Endodermal cell (in vitro differentiated cells): ENCODE results near the gene LGALS4. TPM values are rescaled to one million over a fixed set of nuclear protein-coding genes. Genes with fewer than 3 reads are reported as not detected.
"Not testable (repeated sequence)": the region's sequence is repeated elsewhere in the genome, so short reads cannot be mapped to it uniquely, and the experiment has no call there.

Experiments used
- DNase-seq: peaks from one replicate; pipeline ENCODE4 v3.0.0-alpha.2; 2017
- H3K27ac ChIP-seq: 2 replicates; pipeline ENCODE4 v1.5.1; 2013; ENCODE audit warnings: mild to moderate bottlenecking, low read depth, low read length, moderate library complexity
- H3K27me3 ChIP-seq: 2 replicates; pipeline ENCODE4 v1.6.1; 2013; ENCODE audit warnings: mild to moderate bottlenecking, low read length, moderate library complexity; ENCODE audit not compliant: insufficient read depth, control insufficient read depth, poor library complexity, severe bottlenecking
- H3K36me3 ChIP-seq: 2 replicates; pipeline ENCODE4 v1.7.0; 2013; ENCODE audit warnings: mild to moderate bottlenecking, low read length, moderate library complexity; ENCODE audit not compliant: control insufficient read depth, insufficient read depth
- H3K4me1 ChIP-seq: one replicate; pipeline ENCODE4 v1.7.0; 2013; ENCODE audit warnings: low read length; ENCODE audit not compliant: control insufficient read depth, insufficient read depth
- H3K4me3 ChIP-seq: 2 replicates; pipeline ENCODE4 v1.5.1; 2013; ENCODE audit warnings: mild to moderate bottlenecking, low read length, moderate library complexity
- H3K9ac ChIP-seq: 2 replicates; pipeline ENCODE4 v1.6.1; 2013; ENCODE audit warnings: mild to moderate bottlenecking, low read length, moderate library complexity; ENCODE audit not compliant: poor library complexity, severe bottlenecking; ENCODE audit errors: extremely low read depth
- H3K9me3 ChIP-seq: 2 replicates; pipeline ENCODE4 v1.6.1; 2013; ENCODE audit warnings: mild to moderate bottlenecking, low read length, moderate library complexity; ENCODE audit not compliant: control insufficient read depth
- H3K27ac Mint-ChIP-seq: 2 replicates; pipeline ENCODE4 v1.8.0; 2020; ENCODE audit warnings: mixed read lengths
- H3K27me3 Mint-ChIP-seq: 2 replicates; pipeline ENCODE4 v1.8.0; 2021; ENCODE audit warnings: mild to moderate bottlenecking, mixed read lengths; ENCODE audit not compliant: insufficient read depth
- H3K36me3 Mint-ChIP-seq: 2 replicates; pipeline ENCODE4 v1.8.0; 2020; ENCODE audit warnings: low read depth, mixed read lengths
- H3K4me1 Mint-ChIP-seq: 2 replicates; pipeline ENCODE4 v1.8.0; 2020; ENCODE audit warnings: mixed read lengths
- H3K4me3 Mint-ChIP-seq: 2 replicates; pipeline ENCODE4 v1.8.0; 2020; ENCODE audit warnings: mild to moderate bottlenecking, moderate library complexity, mixed read lengths
- H3K9me3 Mint-ChIP-seq: 2 replicates; pipeline ENCODE4 v1.8.0; 2020; ENCODE audit warnings: mild to moderate bottlenecking, mixed read lengths
- WGBS, 2 experiments: methylation state at CpG; one replicate each; pipeline versions ENCODE4 v1.1.5 to v1.1.7; 2013; ENCODE audit warnings: missing lambda C conversion rate in 2 of 2, mixed read lengths in 1 of 2; ENCODE audit not compliant: insufficient coverage in 1 of 2, insufficient read length in 1 of 2; 5-methylcytosine and 5-hydroxymethylcytosine counted together
- total RNA-seq, 2 donors: library from RNA; stranded (reverse); fragmentation: NEBNext Ultra II Directional in 1 of 2; extraction: Animal tissue kit (Norgen Biotek cat#: 25700) in 1 of 2; gene quantifications; 2 replicates in 1 of 2; 3 replicates in 1 of 2; pipeline ENCODE4 v1.2.1, GENCODE V29; 2021
- TF ChIP-seq, protein P1 (sequence below): fragments of 200-600 bp; sonication (generic); conservative IDR thresholded peaks from 2 replicates; pipeline ENCODE4 v1.5.0; 2021; ENCODE audit warnings: antibody characterized with exemption, mild to moderate bottlenecking

The LGALS4 gene
- total RNA-seq, 2 donors from 2014 or later, result 0.49 to 0.84 TPM

GRCh38 chr19:38826856-38827551 is 14.3 kb upstream of the LGALS4 start:
- H3K4me1 Mint-ChIP-seq, result peaks cover 29% of the 10 kb centered on the region
- no peak overlapping the region for H3K27ac Mint-ChIP-seq
- Histone ChIP-seq H3K36me3 (peaks cover 22% of the 10 kb centered on the region), H3K27me3 (no peaks in the 10 kb centered on the region), H3K4me3 (no peak overlapping the region), H3K27ac (no peak overlapping the region), H3K9me3 (peaks cover 5% of the 10 kb centered on the region), H3K4me1 (no peaks in the 10 kb centered on the region), H3K9ac (no peak overlapping the region)
- H3K4me3 Mint-ChIP-seq, result no peak overlapping the region
- WGBS, 2 experiments, result 79 to 80% methylated on average over 6 of the region's 6 CpGs
- peaks cover 47% of the 10 kb centered on the region for H3K36me3 Mint-ChIP-seq
- H3K27me3 Mint-ChIP-seq, result no peaks in the 10 kb centered on the region
- peaks cover 13% of the 10 kb centered on the region for H3K9me3 Mint-ChIP-seq
- TF ChIP-seq, protein P1, sequence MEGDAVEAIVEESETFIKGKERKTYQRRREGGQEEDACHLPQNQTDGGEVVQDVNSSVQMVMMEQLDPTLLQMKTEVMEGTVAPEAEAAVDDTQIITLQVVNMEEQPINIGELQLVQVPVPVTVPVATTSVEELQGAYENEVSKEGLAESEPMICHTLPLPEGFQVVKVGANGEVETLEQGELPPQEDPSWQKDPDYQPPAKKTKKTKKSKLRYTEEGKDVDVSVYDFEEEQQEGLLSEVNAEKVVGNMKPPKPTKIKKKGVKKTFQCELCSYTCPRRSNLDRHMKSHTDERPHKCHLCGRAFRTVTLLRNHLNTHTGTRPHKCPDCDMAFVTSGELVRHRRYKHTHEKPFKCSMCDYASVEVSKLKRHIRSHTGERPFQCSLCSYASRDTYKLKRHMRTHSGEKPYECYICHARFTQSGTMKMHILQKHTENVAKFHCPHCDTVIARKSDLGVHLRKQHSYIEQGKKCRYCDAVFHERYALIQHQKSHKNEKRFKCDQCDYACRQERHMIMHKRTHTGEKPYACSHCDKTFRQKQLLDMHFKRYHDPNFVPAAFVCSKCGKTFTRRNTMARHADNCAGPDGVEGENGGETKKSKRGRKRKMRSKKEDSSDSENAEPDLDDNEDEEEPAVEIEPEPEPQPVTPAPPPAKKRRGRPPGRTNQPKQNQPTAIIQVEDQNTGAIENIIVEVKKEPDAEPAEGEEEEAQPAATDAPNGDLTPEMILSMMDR, result no peak
- no peak for DNase-seq

DNA sequence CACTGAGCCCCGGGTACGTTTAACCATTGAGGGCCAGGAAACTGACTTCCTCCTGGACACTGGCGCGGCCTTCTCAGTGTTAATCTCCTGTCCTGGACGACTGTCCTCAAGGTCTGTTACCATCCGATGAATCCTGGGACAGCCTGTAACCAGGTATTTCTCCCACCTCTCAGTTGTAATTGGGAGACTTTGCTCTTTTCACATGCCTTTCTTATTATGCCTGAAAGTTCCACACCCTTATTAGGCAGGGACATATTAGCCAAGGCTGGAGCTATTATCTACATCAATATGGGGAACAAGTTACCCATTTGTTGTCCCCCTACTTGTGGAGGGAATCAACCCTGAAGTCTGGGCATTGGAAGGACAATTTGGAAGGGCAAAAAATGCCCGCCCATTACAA is 13.2 kb upstream of the LGALS4 start:
- H3K4me3 ChIP-seq, H3K9me3 ChIP-seq, H3K27ac Mint-ChIP-seq, H3K27me3 ChIP-seq, H3K27me3 Mint-ChIP-seq, H3K4me3 Mint-ChIP-seq, H3K27ac ChIP-seq, DNase-seq, H3K9ac ChIP-seq, H3K4me1 ChIP-seq: not testable (repeated sequence)
- H3K36me3 Mint-ChIP-seq, result peaks cover 51% of the 10 kb centered on the region
- H3K4me1 Mint-ChIP-seq, result peaks cover 25% of the 10 kb centered on the region
- H3K36me3 ChIP-seq, result peaks cover 24% of the 10 kb centered on the region
- peaks cover 19% of the 10 kb centered on the region for H3K9me3 Mint-ChIP-seq
- WGBS, 2 experiments, result 90 to 95% methylated on average over 5 to 7 of the region's 7 CpGs

- peaks cover 17% of the 10 kb centered on the region for H3K36me3 ChIP-seq
- H3K27ac Mint-ChIP-seq, H3K4me3 Mint-ChIP-seq, H3K4me3 ChIP-seq, H3K27me3 ChIP-seq, H3K27ac ChIP-seq, DNase-seq, H3K4me1 ChIP-seq, H3K27me3 Mint-ChIP-seq, H3K9me3 ChIP-seq, H3K9ac ChIP-seq: not testable (repeated sequence)
- WGBS, 2 experiments, result 95 to 98% methylated on average over 17 to 29 of the region's 29 CpGs
- peaks cover 30% of the 10 kb centered on the region for H3K4me1 Mint-ChIP-seq
- H3K36me3 Mint-ChIP-seq, result peaks cover 55% of the 10 kb centered on the region
- peaks cover 28% of the 10 kb centered on the region for H3K9me3 Mint-ChIP-seq
These were observed 8.6 kb upstream of the LGALS4 start for GRCh38 chr19:38821230-38821825.

- WGBS, 2 experiments, result 89 to 96% methylated on average over 7 to 13 of the region's 13 CpGs
- peak overlapping the region; percentile 27 for H3K4me3 Mint-ChIP-seq
- H3K9me3 Mint-ChIP-seq, result peaks cover 28% of the 10 kb centered on the region
- Histone ChIP-seq H3K27me3 (no peaks in the 10 kb centered on the region), H3K9ac (no peak overlapping the region), H3K36me3 (peaks cover 26% of the 10 kb centered on the region), H3K27ac (no peak overlapping the region), H3K9me3 (peaks cover 5% of the 10 kb centered on the region), H3K4me1 (no peaks in the 10 kb centered on the region), H3K4me3 (no peak overlapping the region)
- no peak for DNase-seq
- peak overlapping the region; percentile 67 for H3K27ac Mint-ChIP-seq
- peaks cover 68% of the 10 kb centered on the region for H3K36me3 Mint-ChIP-seq
- TF ChIP-seq, protein P1, result no peak
- H3K27me3 Mint-ChIP-seq, result no peaks in the 10 kb centered on the region
- peaks cover 17% of the 10 kb centered on the region for H3K4me1 Mint-ChIP-seq
These were observed 6.6 kb upstream of the LGALS4 start for GRCh38 chr19:38819231-38819920.
